Islet of Langerhans (tissue), 1 donor: ENCODE results near the gene PLCH1.

Experiments
- FAIRE-seq: peaks from one replicate; lab custom pipeline; 2011; peaks lifted over from hg19 to GRCh38; lab: Jason Lieb, UNC

The PLCH1 gene, protein sequence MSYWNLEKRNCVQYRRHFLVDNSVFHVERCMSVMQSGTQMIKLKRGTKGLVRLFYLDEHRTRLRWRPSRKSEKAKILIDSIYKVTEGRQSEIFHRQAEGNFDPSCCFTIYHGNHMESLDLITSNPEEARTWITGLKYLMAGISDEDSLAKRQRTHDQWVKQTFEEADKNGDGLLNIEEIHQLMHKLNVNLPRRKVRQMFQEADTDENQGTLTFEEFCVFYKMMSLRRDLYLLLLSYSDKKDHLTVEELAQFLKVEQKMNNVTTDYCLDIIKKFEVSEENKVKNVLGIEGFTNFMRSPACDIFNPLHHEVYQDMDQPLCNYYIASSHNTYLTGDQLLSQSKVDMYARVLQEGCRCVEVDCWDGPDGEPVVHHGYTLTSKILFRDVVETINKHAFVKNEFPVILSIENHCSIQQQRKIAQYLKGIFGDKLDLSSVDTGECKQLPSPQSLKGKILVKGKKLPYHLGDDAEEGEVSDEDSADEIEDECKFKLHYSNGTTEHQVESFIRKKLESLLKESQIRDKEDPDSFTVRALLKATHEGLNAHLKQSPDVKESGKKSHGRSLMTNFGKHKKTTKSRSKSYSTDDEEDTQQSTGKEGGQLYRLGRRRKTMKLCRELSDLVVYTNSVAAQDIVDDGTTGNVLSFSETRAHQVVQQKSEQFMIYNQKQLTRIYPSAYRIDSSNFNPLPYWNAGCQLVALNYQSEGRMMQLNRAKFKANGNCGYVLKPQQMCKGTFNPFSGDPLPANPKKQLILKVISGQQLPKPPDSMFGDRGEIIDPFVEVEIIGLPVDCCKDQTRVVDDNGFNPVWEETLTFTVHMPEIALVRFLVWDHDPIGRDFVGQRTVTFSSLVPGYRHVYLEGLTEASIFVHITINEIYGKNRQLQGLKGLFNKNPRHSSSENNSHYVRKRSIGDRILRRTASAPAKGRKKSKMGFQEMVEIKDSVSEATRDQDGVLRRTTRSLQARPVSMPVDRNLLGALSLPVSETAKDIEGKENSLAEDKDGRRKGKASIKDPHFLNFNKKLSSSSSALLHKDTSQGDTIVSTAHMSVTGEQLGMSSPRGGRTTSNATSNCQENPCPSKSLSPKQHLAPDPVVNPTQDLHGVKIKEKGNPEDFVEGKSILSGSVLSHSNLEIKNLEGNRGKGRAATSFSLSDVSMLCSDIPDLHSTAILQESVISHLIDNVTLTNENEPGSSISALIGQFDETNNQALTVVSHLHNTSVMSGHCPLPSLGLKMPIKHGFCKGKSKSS (N-terminal part only)

DNA sequence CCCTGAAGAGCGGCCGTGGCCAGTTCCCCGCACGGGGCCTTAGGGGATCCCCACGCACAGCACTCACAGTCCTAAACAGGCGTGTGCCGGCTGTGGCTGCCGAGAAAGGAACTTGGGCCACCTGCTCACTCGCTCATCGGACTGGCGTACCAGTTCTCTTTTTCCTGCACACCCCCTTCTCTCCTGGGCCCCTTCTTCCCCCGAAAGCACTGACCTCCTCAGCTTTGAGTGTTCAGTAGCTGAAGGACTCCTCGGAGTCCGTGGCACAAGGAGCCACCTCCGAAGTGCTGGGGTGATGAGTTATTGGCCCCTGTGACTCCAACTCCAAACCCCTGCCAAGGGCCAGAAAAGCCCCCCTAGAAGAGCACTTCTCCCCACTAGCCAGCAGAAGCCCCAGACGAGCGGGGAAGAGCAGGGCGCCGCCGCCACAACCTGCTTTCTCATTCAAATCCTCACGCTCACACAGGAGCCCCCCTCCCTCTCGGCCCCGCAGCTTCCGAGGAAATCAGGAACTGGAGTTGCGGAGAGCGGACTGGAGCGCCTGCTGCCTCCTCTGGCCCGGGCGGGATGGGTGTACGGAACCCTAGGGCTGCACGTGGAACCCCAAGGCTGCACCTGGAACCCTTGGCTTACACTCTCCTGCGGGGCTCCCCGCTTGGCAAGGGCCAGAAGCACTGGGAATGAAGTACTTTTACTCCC lies at the start of gene PLCH1:
Gene PLCH1, minus strand, starts transcription at position 446 of the 699 bp plus-strand sequence. CDS start 40,847 bp downstream, outside the sequence.
- no peak for FAIRE-seq

GRCh38 chr3:155792532-155792931 lies 47.7 kb upstream of the PLCH1 start:
- no peak for FAIRE-seq

DNA sequence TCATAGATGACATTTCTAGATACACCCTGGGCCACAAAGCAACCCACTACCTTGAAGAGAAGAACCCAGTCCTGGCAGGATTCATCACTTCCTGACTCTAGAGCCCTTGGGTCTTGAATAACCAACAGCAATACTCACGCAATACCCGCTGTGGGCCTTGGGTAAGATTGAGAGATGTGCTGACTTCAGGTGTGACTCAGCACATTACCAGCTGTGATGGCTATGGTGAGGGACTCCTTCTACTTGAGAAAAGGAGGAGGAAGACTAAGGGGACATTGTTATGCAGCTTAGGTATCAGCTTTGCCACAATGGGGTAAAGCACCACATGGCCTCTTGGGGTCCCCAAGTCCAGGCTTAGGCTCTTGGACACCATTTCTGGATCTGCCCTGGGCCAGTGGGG lies 46.3 kb upstream of the PLCH1 start:
- no peak for FAIRE-seq

DNA sequence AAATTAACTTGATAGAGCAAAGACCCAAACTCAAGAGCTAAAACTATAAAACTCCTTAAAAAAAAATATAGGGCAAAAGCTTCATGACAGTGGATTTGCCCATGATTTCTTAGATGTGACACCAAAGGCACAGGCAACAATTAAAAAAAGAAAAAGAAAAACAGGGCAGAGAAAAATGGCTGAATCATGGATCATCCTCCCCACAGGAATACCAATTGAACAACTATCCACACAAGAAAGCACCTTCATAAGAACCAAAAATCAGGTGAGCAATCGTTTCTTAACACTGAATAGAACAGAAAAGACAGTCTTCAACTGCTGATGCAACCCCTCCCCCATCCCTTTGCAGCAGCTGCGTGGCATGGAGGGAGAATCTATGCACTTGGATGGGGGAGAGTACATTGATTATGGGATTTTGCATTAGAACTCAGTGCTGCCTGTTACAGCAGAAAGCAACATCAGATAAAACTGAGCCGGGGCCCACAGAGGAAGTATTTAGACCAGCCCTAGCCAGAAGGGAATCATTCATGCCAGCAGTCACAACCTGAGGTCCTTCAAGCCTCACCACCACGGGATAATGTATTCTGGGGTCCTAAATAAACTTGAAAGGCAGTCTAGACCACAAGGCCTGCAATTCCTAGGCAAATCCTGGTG lies 45.5 kb upstream of the PLCH1 start:
- FAIRE-seq = no peak

DNA sequence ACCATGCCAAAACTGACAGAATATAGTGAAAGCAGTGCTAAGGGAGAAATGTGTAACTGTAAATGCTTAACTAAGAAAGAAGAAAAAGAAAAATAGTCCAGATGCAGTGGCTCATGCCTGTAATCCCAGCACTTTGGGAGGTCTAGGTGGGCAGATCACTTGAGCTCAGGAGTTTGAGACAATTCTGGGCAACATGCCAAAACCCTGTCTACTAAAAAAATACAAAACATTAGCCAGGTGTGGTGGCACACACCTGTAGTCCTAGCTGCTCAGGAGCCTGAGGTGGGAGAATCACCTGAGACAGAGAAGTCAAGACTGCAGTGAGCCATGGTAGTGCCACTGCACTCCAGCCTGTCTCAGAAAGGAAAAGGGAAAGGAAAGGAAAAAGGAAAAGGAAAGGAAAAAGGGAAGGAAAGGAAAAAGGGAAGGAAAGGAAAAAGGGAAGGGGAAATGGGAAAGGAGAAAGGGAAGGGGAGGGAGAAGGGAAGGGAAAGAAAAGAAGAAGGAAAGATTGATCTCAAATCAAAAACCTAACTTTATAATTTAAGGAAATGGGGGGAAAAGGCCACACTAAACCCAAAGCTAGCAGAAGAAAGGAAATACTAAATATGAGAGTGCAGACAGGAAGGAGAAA lies 40.9 kb upstream of the PLCH1 start:
- FAIRE-seq = no peak

GRCh38 chr3:155782390-155782953 lies 37.6 kb upstream of the PLCH1 start:
- no peak for FAIRE-seq

DNA sequence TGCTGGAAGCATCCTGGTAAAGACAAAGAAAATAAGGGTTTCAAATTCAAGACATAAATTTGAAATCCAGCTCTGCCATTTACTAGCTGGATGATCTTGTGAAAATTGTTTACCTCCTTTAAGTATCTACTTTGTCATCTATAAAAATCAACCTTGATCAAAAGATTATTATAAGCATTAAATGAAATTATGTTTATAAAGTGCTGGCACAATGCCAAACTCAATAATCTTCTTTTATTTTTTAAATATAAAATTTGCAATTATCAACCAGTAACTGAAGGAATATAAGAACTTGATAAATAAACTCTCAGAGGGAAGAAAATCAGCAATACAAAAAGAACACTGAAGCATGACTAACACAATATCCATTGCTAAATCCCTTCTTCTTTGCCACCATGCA lies 35.4 kb upstream of the PLCH1 start:
- FAIRE-seq = no peak

DNA sequence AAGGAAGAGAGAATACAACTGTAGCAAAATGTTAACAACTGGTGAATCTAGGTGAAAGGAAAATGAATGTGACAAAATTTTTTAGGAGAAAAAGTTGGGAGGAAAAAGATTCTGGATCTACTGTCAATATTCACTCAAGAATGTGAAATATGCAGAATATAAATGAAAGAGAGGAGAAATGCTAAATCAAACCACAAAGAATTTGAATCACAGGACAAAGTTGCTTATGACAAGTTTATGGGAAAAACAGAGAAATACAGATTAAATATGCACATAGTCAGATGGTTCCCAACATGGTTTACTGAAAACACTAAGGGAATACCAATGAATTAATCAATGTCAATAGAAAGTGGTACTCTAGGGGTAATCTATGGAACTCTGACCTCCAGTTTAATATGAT lies 33.6 kb upstream of the PLCH1 start:
- no peak for FAIRE-seq

DNA sequence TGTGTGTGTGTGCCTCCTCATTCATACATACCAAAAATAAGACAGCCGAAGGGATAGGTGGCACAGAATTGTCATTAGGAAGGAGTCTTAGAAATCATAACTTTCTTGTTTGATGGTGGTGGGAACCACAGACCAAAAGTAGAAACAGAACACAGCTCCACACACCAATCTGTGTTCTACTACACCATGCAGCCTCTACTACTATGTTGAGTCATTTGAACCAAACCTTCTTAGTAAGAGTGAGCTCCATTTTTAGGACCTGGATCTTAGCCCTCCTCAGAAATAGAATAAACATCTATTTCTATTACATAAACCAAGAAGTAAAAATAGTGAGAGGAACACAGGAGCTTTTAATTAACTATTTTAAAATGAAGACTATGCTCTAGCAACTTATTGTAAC lies 27.9 kb upstream of the PLCH1 start:
- FAIRE-seq = no peak

- no peak for FAIRE-seq
These were observed 26.3 kb upstream of the PLCH1 start for GRCh38 chr3:155771126-155771525.

- no peak for FAIRE-seq
These were observed 21.3 kb upstream of the PLCH1 start for GRCh38 chr3:155766206-155766605.

- no peak for FAIRE-seq
These were observed 19.1 kb upstream of the PLCH1 start for GRCh38 chr3:155763870-155764463.

- no peak for FAIRE-seq
These were observed 15.8 kb upstream of the PLCH1 start for GRCh38 chr3:155760653-155761052.

- FAIRE-seq = no peak
These were observed 12.7 kb upstream of the PLCH1 start for GRCh38 chr3:155757577-155757976.

DNA sequence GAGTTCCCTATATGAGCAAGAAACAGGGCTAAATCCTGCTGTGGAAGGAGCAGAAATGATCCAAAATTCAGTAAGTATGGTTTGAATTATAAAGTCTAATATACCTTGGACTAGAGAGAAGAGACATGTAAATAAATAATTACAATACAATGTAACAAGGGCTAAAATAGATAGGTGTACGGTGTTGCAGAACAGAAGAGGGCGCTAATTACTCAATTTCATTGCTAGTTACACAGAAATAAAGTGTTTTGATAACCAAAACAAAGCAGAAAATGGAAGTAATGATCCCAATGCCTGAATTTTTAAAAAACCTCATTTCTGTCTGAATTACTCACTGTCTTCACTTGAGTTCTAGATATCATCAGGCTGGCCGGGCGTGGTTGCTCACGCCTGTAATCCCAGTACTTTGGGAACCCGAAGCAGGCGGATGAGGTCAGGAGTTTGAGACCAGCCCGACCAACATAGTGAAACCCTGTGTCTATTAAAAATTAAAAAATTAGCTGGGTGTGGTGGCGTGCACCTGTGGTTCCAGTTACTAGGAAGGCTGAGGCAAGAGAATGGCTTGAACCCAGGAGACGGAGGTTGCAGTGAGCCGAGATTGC lies 8.3 kb upstream of the PLCH1 start:
- FAIRE-seq = no peak

GRCh38 chr3:155748611-155749365 lies 3.9 kb upstream of the PLCH1 start:
- no peak for FAIRE-seq

- FAIRE-seq = no peak
These were observed 3.0 kb upstream of the PLCH1 start for GRCh38 chr3:155747946-155748290.

- no peak for FAIRE-seq
These were observed 2.5 kb upstream of the PLCH1 start for GRCh38 chr3:155747286-155747945.

DNA sequence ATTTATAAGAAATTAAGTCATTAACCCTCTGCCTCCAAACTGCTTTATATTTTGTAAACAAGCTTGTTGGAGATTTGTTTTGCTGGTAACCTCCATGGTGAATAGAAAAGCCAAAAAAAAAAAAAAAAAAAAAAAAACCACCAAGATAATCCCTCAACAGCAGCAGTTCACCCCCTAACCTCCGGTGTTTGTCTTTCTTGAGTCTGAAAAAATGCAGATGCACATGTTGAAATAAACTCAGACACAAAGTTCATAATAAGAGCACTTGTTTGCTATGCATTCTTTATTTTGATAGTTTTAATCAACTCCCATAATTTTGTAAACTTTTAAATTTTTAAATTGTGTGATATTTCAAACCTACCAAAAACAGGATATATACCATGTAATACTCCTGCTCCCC lies 1.8 kb upstream of the PLCH1 start:
- no peak for FAIRE-seq
